Measurements from ENCODE around the gene KRT85.

- TF ChIP-seq CTCF (IDR thresholded peaks at IDR 0.05; ENCODE audit: insufficient read depth, low read length, poor library complexity, severe bottlenecking) (no peak), EZH2phosphoT487 (conservative IDR thresholded peaks at IDR 0.05; ENCODE audit: low read length) (no peak)
These were observed 49.5 kb upstream of the KRT85 start for GRCh38 chr12:52416795-52417194.
